Mucosa of stomach (tissue), 1 donor: ENCODE results near the gene C18orf63.

Source experiments
- H3K27me3 ChIP-seq: one replicate; pipeline ENCODE4 v1.7.0; 2013; ENCODE audit warnings: mild to moderate bottlenecking, low read length; ENCODE audit not compliant: control insufficient read depth, insufficient read depth
- H3K36me3 ChIP-seq: one replicate; pipeline ENCODE4 v1.7.0; 2013; ENCODE audit warnings: low read length; ENCODE audit not compliant: control insufficient read depth, insufficient read depth
- H3K4me1 ChIP-seq: one replicate; pipeline ENCODE4 v1.7.0; 2013; ENCODE audit warnings: mild to moderate bottlenecking, low read length; ENCODE audit not compliant: control insufficient read depth, insufficient read depth
- H3K4me3 ChIP-seq: one replicate; pipeline ENCODE4 v1.7.0; 2013; ENCODE audit warnings: low read length
- H3K9ac ChIP-seq: one replicate; pipeline ENCODE4 v1.7.0; 2013; ENCODE audit warnings: mild to moderate bottlenecking, low read length, moderate library complexity
- H3K9me3 ChIP-seq: one replicate; pipeline ENCODE4 v1.7.0; 2013; ENCODE audit warnings: mild to moderate bottlenecking, low read length, moderate library complexity; ENCODE audit not compliant: control insufficient read depth
- donor health status: Pancreatic carcinoma.

The C18orf63 gene

DNA sequence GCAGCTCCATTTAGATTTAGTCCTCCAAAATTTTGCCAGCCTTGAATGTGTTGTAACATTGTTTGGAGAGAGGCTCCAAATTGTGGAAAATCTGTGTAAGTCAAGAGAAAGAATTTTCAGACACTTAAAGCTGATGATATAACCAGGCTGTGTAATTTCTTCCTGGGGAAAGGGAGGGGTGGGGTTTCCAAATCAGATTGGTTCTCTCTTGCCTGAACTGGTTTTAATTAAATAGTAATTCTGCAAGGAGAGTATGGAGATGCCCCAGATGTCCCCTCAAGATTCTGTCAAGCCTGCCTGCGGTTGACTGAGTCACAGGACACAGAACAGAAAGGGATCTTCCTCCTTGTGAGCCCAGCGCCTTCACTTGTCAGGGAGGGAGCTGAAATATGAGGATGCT, 54.5 kb downstream of the C18orf63 start:
- no peaks in the 10 kb centered on the region for H3K9me3 ChIP-seq
- no peaks in the 10 kb centered on the region for H3K4me1 ChIP-seq
- no peak overlapping the region for H3K4me3 ChIP-seq
- no peak overlapping the region for H3K9ac ChIP-seq
- no peaks in the 10 kb centered on the region for H3K36me3 ChIP-seq
- no peaks in the 10 kb centered on the region for H3K27me3 ChIP-seq

- no peak overlapping the region for H3K9ac ChIP-seq
- H3K4me1 ChIP-seq = no peaks in the 10 kb centered on the region
- H3K36me3 ChIP-seq = no peaks in the 10 kb centered on the region
- H3K4me3 ChIP-seq = no peak overlapping the region
- H3K27me3 ChIP-seq = no peaks in the 10 kb centered on the region
- no peaks in the 10 kb centered on the region for H3K9me3 ChIP-seq
Observed at GRCh38 chr18:74373428-74373827, 57.8 kb downstream of the C18orf63 start.

GRCh38 chr18:74375999-74376398, 60.4 kb downstream of the C18orf63 start:
- no peaks in the 10 kb centered on the region for H3K27me3 ChIP-seq
- H3K9ac ChIP-seq = no peak overlapping the region
- H3K9me3 ChIP-seq = no peaks in the 10 kb centered on the region
- no peaks in the 10 kb centered on the region for H3K4me1 ChIP-seq
- H3K4me3 ChIP-seq = no peak overlapping the region
- H3K36me3 ChIP-seq = no peaks in the 10 kb centered on the region

DNA sequence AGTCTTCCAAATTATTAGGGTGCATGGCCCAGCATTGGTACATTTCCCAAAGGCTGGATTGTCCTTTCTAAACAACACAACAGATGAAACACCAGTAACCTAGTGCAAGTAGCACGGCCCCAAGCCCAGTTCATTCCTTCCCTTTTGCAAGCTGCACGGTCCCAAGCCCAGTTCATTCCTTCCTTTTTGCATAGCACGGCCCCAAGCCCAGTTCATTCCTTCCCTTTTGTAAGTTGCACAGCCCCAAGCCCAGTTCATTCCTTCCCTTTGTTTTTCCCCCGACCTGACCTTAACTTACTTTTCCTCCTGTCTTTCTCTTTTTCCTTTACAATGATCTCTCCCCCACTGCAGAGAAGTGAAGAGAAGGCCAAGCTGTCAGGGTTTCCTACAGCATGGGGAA, 60.9 kb downstream of the C18orf63 start:
- H3K36me3 ChIP-seq = no peaks in the 10 kb centered on the region
- no peak overlapping the region for H3K9ac ChIP-seq
- no peaks in the 10 kb centered on the region for H3K9me3 ChIP-seq
- no peaks in the 10 kb centered on the region for H3K4me1 ChIP-seq
- no peaks in the 10 kb centered on the region for H3K27me3 ChIP-seq
- H3K4me3 ChIP-seq = no peak overlapping the region

GRCh38 chr18:74377776-74378175, 62.1 kb downstream of the C18orf63 start:
- Histone ChIP-seq H3K9me3 (no peaks in the 10 kb centered on the region), H3K36me3 (no peaks in the 10 kb centered on the region), H3K4me1 (no peaks in the 10 kb centered on the region), H3K4me3 (no peak overlapping the region), H3K9ac (no peak overlapping the region), H3K27me3 (no peaks in the 10 kb centered on the region)

DNA sequence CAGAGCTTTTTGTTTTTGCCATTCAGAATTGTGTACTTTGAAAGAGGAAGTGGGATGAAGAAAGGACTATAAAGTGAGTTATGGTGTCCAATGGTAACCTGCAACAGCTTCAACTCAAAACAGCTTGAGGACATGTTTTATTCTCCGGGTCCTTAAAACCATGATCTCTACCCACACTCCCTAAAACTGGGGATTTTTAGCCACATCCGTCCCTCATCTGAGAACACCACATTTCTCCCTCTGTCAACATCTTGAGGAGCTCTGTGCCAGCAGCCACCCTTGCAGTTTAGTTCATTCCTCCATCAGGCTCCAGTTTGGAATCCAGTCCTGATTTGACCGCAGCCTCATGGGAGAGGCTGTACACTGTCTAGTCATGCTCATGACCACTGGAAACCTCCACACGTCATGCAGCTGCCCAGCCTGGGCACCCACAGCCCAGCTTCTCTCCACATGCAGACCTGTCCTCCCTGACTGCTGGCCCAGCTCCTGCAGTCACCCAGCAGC, 62.6 kb downstream of the C18orf63 start:
- no peak overlapping the region for H3K9ac ChIP-seq
- H3K27me3 ChIP-seq = no peaks in the 10 kb centered on the region
- no peaks in the 10 kb centered on the region for H3K9me3 ChIP-seq
- H3K4me3 ChIP-seq = no peak overlapping the region
- H3K4me1 ChIP-seq = no peaks in the 10 kb centered on the region
- H3K36me3 ChIP-seq = no peaks in the 10 kb centered on the region

- no peaks in the 10 kb centered on the region for H3K36me3 ChIP-seq
- no peak overlapping the region for H3K9ac ChIP-seq
- H3K27me3 ChIP-seq = no peaks in the 10 kb centered on the region
- no peaks in the 10 kb centered on the region for H3K9me3 ChIP-seq
- no peak overlapping the region for H3K4me3 ChIP-seq
- H3K4me1 ChIP-seq = no peaks in the 10 kb centered on the region
Observed at GRCh38 chr18:74380916-74381315, 65.3 kb downstream of the C18orf63 start.

- Histone ChIP-seq H3K36me3 (no peaks in the 10 kb centered on the region), H3K4me1 (no peaks in the 10 kb centered on the region), H3K4me3 (no peak overlapping the region), H3K9ac (no peak overlapping the region), H3K9me3 (no peaks in the 10 kb centered on the region), H3K27me3 (no peaks in the 10 kb centered on the region)
Observed at GRCh38 chr18:74381621-74382295, 66.1 kb downstream of the C18orf63 start.

DNA sequence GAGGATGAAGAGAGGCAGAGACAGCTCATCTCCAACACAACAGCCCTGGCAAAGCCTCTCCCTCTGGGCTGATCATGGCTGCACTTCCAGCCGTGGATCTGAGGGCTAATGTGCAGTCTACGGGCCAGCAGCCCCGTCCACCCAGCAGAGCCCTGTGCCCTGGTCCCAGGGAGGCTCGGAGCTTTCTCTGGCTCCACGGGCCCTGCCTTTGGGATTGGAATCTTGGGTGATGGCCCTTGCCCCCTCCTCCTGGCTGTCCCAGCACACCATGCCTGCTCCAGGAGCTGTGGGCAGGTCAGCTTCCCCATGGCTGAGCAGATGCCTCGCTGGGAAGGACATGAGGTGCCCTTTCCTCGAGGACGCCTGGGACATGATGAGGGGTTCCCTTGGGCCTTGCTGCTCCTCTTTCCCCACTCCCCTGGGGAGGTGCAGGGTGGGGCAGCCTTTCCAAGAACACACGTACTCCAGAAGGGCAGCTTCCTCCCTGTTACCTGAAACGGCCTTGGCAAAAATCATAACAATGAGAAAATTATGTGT, 66.9 kb downstream of the C18orf63 start:
- H3K27me3 ChIP-seq = no peaks in the 10 kb centered on the region
- H3K9ac ChIP-seq = no peak overlapping the region
- H3K4me3 ChIP-seq = no peak overlapping the region
- H3K36me3 ChIP-seq = no peaks in the 10 kb centered on the region
- no peaks in the 10 kb centered on the region for H3K4me1 ChIP-seq
- H3K9me3 ChIP-seq = no peaks in the 10 kb centered on the region

DNA sequence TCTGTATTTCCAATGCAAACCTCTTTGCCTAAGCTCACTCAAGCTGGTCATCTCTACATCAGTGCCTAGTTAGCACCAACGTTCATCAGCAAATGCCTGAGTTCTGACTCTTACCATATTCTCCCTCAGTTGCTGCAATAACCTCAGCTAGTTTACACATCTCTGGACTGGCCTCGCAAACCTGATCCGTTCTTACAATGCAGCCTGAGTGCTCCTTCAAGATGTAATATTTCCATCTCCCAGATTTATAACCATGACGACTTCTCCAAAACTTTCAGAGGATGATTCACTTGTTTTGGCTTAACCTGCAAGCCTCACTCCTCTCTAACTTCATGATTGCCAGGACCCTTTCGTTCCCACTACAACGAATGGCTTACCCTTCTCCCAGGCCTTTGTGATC, 71.7 kb downstream of the C18orf63 start:
- no peaks in the 10 kb centered on the region for H3K9me3 ChIP-seq
- no peak overlapping the region for H3K9ac ChIP-seq
- no peaks in the 10 kb centered on the region for H3K4me1 ChIP-seq
- H3K27me3 ChIP-seq = no peaks in the 10 kb centered on the region
- H3K4me3 ChIP-seq = no peak overlapping the region
- no peaks in the 10 kb centered on the region for H3K36me3 ChIP-seq

GRCh38 chr18:74388227-74388626, 72.6 kb downstream of the C18orf63 start:
- H3K4me1 ChIP-seq = no peaks in the 10 kb centered on the region
- H3K4me3 ChIP-seq = no peak overlapping the region
- H3K27me3 ChIP-seq = no peaks in the 10 kb centered on the region
- no peaks in the 10 kb centered on the region for H3K36me3 ChIP-seq
- H3K9ac ChIP-seq = no peak overlapping the region
- no peaks in the 10 kb centered on the region for H3K9me3 ChIP-seq

DNA sequence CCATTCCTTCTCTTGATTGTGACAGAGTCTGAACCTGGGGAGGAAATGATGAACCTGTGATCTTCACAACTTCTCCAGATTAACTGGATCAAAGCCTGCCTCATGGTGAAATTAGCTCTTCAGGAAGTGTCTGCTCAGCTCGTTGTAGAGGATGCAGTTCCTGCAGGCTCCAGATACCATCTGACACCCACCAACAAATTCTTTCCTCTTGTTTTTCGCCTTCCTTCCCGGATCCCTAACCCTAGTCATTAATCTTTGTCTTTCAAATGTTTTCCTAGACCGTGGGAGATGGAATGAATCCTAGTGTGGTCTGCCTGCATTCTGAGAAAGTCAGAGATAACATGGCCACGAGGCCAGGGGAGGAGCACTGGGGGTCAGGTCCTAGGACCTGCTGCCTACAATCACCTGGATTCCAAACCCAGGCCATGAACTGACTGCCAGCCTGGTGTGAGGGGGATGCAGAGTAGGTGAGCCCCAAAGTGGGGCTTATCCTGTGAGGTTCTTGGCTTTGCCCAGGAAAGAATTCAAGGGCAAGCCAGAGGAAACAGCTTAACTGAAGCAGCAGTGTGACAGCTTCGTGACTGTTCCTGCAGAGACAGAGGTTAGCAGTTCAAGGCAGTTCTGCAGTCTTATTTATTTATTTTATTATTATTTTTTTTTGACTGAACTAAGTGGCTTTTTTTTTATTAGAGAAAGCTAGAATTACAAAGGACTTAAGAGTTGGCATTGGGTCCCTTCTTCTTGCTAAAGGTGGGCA, 73.7 kb downstream of the C18orf63 start:
- H3K4me1 ChIP-seq = no peaks in the 10 kb centered on the region

More for the DNA sequence above, 73.7 kb downstream of the C18orf63 start:
- H3K36me3 ChIP-seq = no peaks in the 10 kb centered on the region
- no peaks in the 10 kb centered on the region for H3K9me3 ChIP-seq
- no peak overlapping the region for H3K4me3 ChIP-seq
- H3K27me3 ChIP-seq = no peaks in the 10 kb centered on the region
- H3K9ac ChIP-seq = no peak overlapping the region
